Endothelial cell of umbilical vein (primary cell): Measurements from ENCODE around the gene DCAF7. TPM values are rescaled to one million over a fixed set of nuclear protein-coding genes. Genes with fewer than 3 reads are reported as not detected.
A peak's percentile ranks its signal among the peaks of the same experiment; 100 is the strongest.

Source experiments
- BruUV-seq: library from RNA; stranded (reverse); fragments of 400-500 nt; replicated peaks from 2 replicates; lab custom pipeline; 2021; lab: Mats Ljungman, UMichigan
- CTCF ChIA-PET: fragments of 300-600, 350-600 bp; sonication (Branson Sonifier 250); formaldehyde crosslinking; loops from one replicate; lab custom pipeline; 2021; ENCODE audit warnings: antibody characterized with exemption, inconsistent platforms; lab: Charles Lee
- POLR2A ChIA-PET: fragments of 300-600, 350-600 bp; sonication (Branson Sonifier 250); formaldehyde crosslinking; loops from one replicate; lab custom pipeline; 2021; ENCODE audit warnings: antibody characterized with exemption, inconsistent platforms; lab: Charles Lee
- DNase-seq: peaks from one replicate; pipeline ENCODE4 v3.0.0-alpha.2; 2011; ENCODE audit warnings: low read depth, low spot score
- FAIRE-seq: peaks from 2 replicates; lab custom pipeline; 2011; peaks lifted over from hg19 to GRCh38; lab: Jason Lieb, UNC
- H2AFZ ChIP-seq: 2 replicates; pipeline ENCODE4 v1.6.0; 2012; ENCODE audit warnings: low read depth, low read length, control low read depth, inconsistent platforms
- H3K27ac ChIP-seq: 2 replicates; pipeline ENCODE4 v1.5.1; 2011; ENCODE audit warnings: low read depth, mild to moderate bottlenecking, control low read depth, low read length, moderate library complexity; ENCODE audit not compliant: insufficient read depth
- H3K27me3 ChIP-seq, 2 experiments: 2 replicates each; pipeline versions ENCODE4 v1.6.0 to v1.6.1; 2011; ENCODE audit warnings: low read length in 2 of 2, mixed read lengths in 1 of 2; ENCODE audit not compliant: control insufficient read depth in 2 of 2, insufficient read depth in 2 of 2
- H3K36me3 ChIP-seq, 2 experiments: 2 replicates in 1 of 2; 3 replicates in 1 of 2; pipeline ENCODE4 v1.5.1; 2011; ENCODE audit warnings: low read length in 2 of 2, mild to moderate bottlenecking in 1 of 2, moderate library complexity in 1 of 2; ENCODE audit not compliant: control insufficient read depth in 2 of 2, insufficient read depth in 2 of 2; ENCODE audit errors: extremely low read depth in 1 of 2
- H3K4me1 ChIP-seq: 3 replicates; pipeline ENCODE4 v1.5.1; 2011; ENCODE audit warnings: mild to moderate bottlenecking, low read length; ENCODE audit not compliant: control insufficient read depth, insufficient read depth; ENCODE audit errors: extremely low read depth
- H3K4me2 ChIP-seq: 2 replicates; pipeline ENCODE4 v1.6.1; 2011; ENCODE audit warnings: low read length, control low read depth, mixed read lengths; ENCODE audit not compliant: insufficient read depth
- H3K4me3 ChIP-seq, 3 experiments: fragments of 200-600 bp in 1 of 3; sonication (generic), shearing (Covaris generic) in 1 of 3; replicated peaks in 1 of 3; 2 replicates each; pipeline ENCODE4 v1.5.1; 2011 to 2016; ENCODE audit warnings: control low read depth in 3 of 3, low read length in 3 of 3, mild to moderate bottlenecking in 2 of 3, inconsistent platforms in 1 of 3, low read depth in 1 of 3, moderate library complexity in 1 of 3; ENCODE audit not compliant: insufficient read depth in 1 of 3
- H3K79me2 ChIP-seq: 2 replicates; pipeline ENCODE4 v1.6.0; 2012; ENCODE audit warnings: low read length, inconsistent platforms; ENCODE audit not compliant: control insufficient read depth, insufficient read depth
- H3K9ac ChIP-seq: replicated peaks from 2 replicates; pipeline ENCODE3; 2011; ENCODE audit warnings: low read length, control low read depth; ENCODE audit not compliant: insufficient read depth; ENCODE audit errors: extremely low read depth
- H3K9me1 ChIP-seq: replicated peaks from 3 replicates; pipeline ENCODE4 v1.6.0; 2011; ENCODE audit warnings: mild to moderate bottlenecking, low read length; ENCODE audit not compliant: control insufficient read depth, insufficient read depth; ENCODE audit errors: extremely low read depth
- H3K9me3 ChIP-seq: replicated peaks from 2 replicates; pipeline ENCODE4 v1.5.1; 2012; ENCODE audit warnings: low read length, inconsistent platforms; ENCODE audit not compliant: control insufficient read depth, insufficient read depth
- H4K20me1 ChIP-seq: replicated peaks from 2 replicates; pipeline ENCODE3; 2011; ENCODE audit warnings: mild to moderate bottlenecking, low read length; ENCODE audit not compliant: control insufficient read depth, insufficient read depth; ENCODE audit errors: extremely low read depth
- CTCF ChIP-seq, 2 donors: IDR thresholded peaks; 1 replicate in 1 of 2; 2 replicates in 1 of 2; pipeline ENCODE4 v1.5.1; 2011; ENCODE audit warnings: low read length in 2 of 2, mild to moderate bottlenecking in 2 of 2, moderate library complexity in 2 of 2, control low read depth in 1 of 2, inconsistent platforms in 1 of 2, low read depth in 1 of 2; ENCODE audit not compliant: insufficient read depth in 1 of 2; ENCODE audit errors: extremely low read depth in 1 of 2
- FOS ChIP-seq: IDR thresholded peaks from 2 replicates; pipeline ENCODE4 v1.6.1; 2011; ENCODE audit warnings: mild to moderate bottlenecking, low read length, moderate library complexity, borderline replicate concordance; ENCODE audit not compliant: insufficient read depth
- GATA2 ChIP-seq: IDR thresholded peaks from 2 replicates; pipeline ENCODE4 v1.7.0; 2011; ENCODE audit warnings: low read depth, mild to moderate bottlenecking, moderate library complexity, mixed read lengths, low read length; ENCODE audit not compliant: insufficient read length, insufficient read depth
- MAX ChIP-seq: IDR thresholded peaks from 2 replicates; pipeline ENCODE4 v1.6.1; 2011; ENCODE audit not compliant: insufficient read depth, insufficient read length
- MYC ChIP-seq: IDR thresholded peaks from one replicate; pipeline ENCODE4 v1.6.1; 2011; ENCODE audit warnings: mild to moderate bottlenecking, low read depth, low read length
- POLR2A ChIP-seq: IDR thresholded peaks from 2 replicates; pipeline ENCODE4 v1.6.1; 2012; ENCODE audit warnings: low read depth, mild to moderate bottlenecking, control low read depth, low read length
- POLR2AphosphoS5 ChIP-seq: IDR thresholded peaks from 2 replicates; pipeline ENCODE4 v1.6.1; 2012; ENCODE audit warnings: low read depth, mild to moderate bottlenecking, control low read depth, low read length, moderate library complexity; ENCODE audit not compliant: insufficient read depth
- dilution Hi-C: fragments of 300-500 bp; cut with MboI; formaldehyde crosslinking; loops from one replicate; pipeline ENCODE4 v1.15.0; 2019; ENCODE audit warnings: low sequenced_read_pairs; ENCODE audit not compliant: extremely low pct_ligation_motif_present
- intact Hi-C: fragments of 100-400 bp; cut with micrococcal nuclease; formaldehyde crosslinking; loops from one replicate; pipeline ENCODE4 v1.10.0; 2022
- polyA plus RNA-seq, 4 experiments: library from polyadenylated mRNA; depleted of rRNA in 3 of 4; stranded (reverse) in 3 of 4; unstranded in 1 of 4; fragments of >200 nt; gene quantifications; 2 replicates each; pipeline versions ENCODE4 v1.2.1 to v1.2.3, GENCODE V29; 2011 to 2012; ENCODE audit warnings: missing spikeins in 1 of 4
- total RNA-seq: library from RNA; stranded (reverse); gene quantifications from 2 replicates; pipeline ENCODE4 v1.2.3, GENCODE V29; 2021

Gene DCAF7
- total and polyA plus RNA-seq, 2 donors (not counting 3 experiments of a cell fraction or from before 2014, with no cell fraction given): 82.8 to 100 TPM

GRCh38 chr17:63578769-63579111, 28.5 kb downstream of the DCAF7 start:
- dilution Hi-C loops: no loop called here
- ChIA-PET CTCF (interaction anchor here (0.9 to 3.1 kb wide), 5 partner anchors 10 to 156 kb away, joined by 3 to 15 read pairs (median 5); no protein-coding TSS in a partner anchor), POLR2A (no interaction called here)
- DNase-seq (no peak), FAIRE-seq (no peak)
- Histone ChIP-seq H3K9me1 (no peaks in the 10 kb centered on the region), H3K9ac (no peak overlapping the region), H3K27ac (no peak overlapping the region), H3K4me3 (no peak overlapping the region), H3K4me2 (no peak overlapping the region), H3K9me3 (no peaks in the 10 kb centered on the region), H2AFZ (no peak overlapping the region), H3K36me3 (peaks cover 11 to 18% of the 10 kb centered on the region in 2 experiments), H3K27me3 (no peaks in the 10 kb centered on the region), H3K79me2 (peaks cover 34% of the 10 kb centered on the region), H4K20me1 (no peaks in the 10 kb centered on the region), H3K4me1 (peaks cover 16% of the 10 kb centered on the region)
- TF ChIP-seq POLR2AphosphoS5: no peak
- no peak for TF ChIP-seq GATA2
- TF ChIP-seq POLR2A: no peak
- TF ChIP-seq FOS: no peak
- no peak for TF ChIP-seq CTCF (IDR thresholded peaks at IDR 0.05; ENCODE audit: extremely low read depth in 1 of 2, insufficient read depth in 1 of 2, low read depth in 1 of 2, low read length in 2 of 2)
- no peak for TF ChIP-seq MAX
- intact Hi-C loops: no loop called here
- no TSS peak for BruUV-seq

- Histone ChIP-seq H3K4me2 (peak overlapping the region; percentile 32), H3K27ac (peak overlapping the region; percentile 73), H3K9me1 (no peaks in the 10 kb centered on the region), H3K4me3 (no peak overlapping the region), H3K36me3 (peaks cover 11 to 18% of the 10 kb centered on the region in 2 experiments), H3K79me2 (peaks cover 28% of the 10 kb centered on the region), H4K20me1 (no peaks in the 10 kb centered on the region), H3K27me3 (no peaks in the 10 kb centered on the region), H2AFZ (no peak overlapping the region), H3K4me1 (peaks cover 16% of the 10 kb centered on the region), H3K9ac (no peak overlapping the region), H3K9me3 (no peaks in the 10 kb centered on the region)
- no TSS peak for BruUV-seq
- dilution Hi-C loops (no loop called here), intact Hi-C loops (no loop called here)
- POLR2A ChIA-PET: no interaction called here
- CTCF ChIA-PET: interaction anchor here (0.7 to 3.1 kb wide), 5 partner anchors 11 to 154 kb away, joined by 3 to 15 read pairs (median 5); no protein-coding TSS in a partner anchor
- DNase-seq: peak; percentile 68
- FAIRE-seq: no peak
- TF ChIP-seq MAX (peak; percentile 46), CTCF (IDR thresholded peaks at IDR 0.05; ENCODE audit: extremely low read depth in 1 of 2, insufficient read depth in 1 of 2, low read depth in 1 of 2, low read length in 2 of 2) (no peak), MYC (no peak)
Observed at GRCh38 chr17:63579633-63580032, 29.4 kb downstream of the DCAF7 start.
